GM21786 (cell line): Measurements from ENCODE around the gene TMEM187.
A peak's percentile ranks its signal among the peaks of the same experiment; 100 is the strongest.

Source experiments
- ATAC-seq: cut with Tn5 transposase; IDR thresholded peaks from one replicate; pipeline ENCODE4 v1.9.1; 2021; ENCODE audit not compliant: unreplicated experiment

The TMEM187 gene

GRCh38 chrX:153972368-153973126 is at the start of gene TMEM187:
Gene TMEM187 (plus strand): TSS chrX:153972754. CDS start chrX:153982063, 9,309 bp downstream.
- peak; percentile 40 for ATAC-seq

GRCh38 chrX:153922932-153923857 is 49.4 kb upstream of the TMEM187 start:
- no peak for ATAC-seq

- no peak for ATAC-seq
These were observed 48.2 kb upstream of the TMEM187 start for GRCh38 chrX:153924149-153924861.

GRCh38 chrX:153925387-153925738 is 47.2 kb upstream of the TMEM187 start:
- no peak for ATAC-seq

GRCh38 chrX:153925739-153926551 is 46.6 kb upstream of the TMEM187 start, which contains the start of gene ARHGAP4:
Gene ARHGAP4 (minus strand): TSS chrX:153926264. CDS start chrX:153926202, 62 bp downstream.
- ATAC-seq, result no peak

GRCh38 chrX:153926552-153926857 is 46.0 kb upstream of the TMEM187 start:
- no peak for ATAC-seq

- peak; percentile 43 for ATAC-seq
These were observed 45.5 kb upstream of the TMEM187 start for GRCh38 chrX:153926858-153927671.

- no peak for ATAC-seq
These were observed 45.0 kb upstream of the TMEM187 start for GRCh38 chrX:153927672-153927921.

- peak; percentile 75 for ATAC-seq
These were observed 44.4 kb upstream of the TMEM187 start for GRCh38 chrX:153927922-153928760.

- ATAC-seq, result no peak
These were observed 43.7 kb upstream of the TMEM187 start for GRCh38 chrX:153928846-153929245.

- ATAC-seq, result no peak
These were observed 43.0 kb upstream of the TMEM187 start for GRCh38 chrX:153929576-153929975.

GRCh38 chrX:153930011-153930910 is 42.3 kb upstream of the TMEM187 start:
- ATAC-seq, result no peak

- no peak for ATAC-seq
These were observed 41.4 kb upstream of the TMEM187 start for GRCh38 chrX:153931151-153931550.

- no peak for ATAC-seq
These were observed 40.8 kb upstream of the TMEM187 start for GRCh38 chrX:153931748-153932147.

- no peak for ATAC-seq
These were observed 40.2 kb upstream of the TMEM187 start for GRCh38 chrX:153932220-153932915.

- ATAC-seq, result no peak
These were observed 38.8 kb upstream of the TMEM187 start for GRCh38 chrX:153933748-153934147.

- ATAC-seq, result peak; percentile 1
These were observed 38.3 kb upstream of the TMEM187 start for GRCh38 chrX:153934148-153934761.
